HCT116 (cell line): ENCODE measurements around the gene HEMK1. TPM values are rescaled to one million over a fixed set of nuclear protein-coding genes. Genes with fewer than 3 reads are reported as not detected.
A peak's percentile ranks its signal among the peaks of the same experiment; 100 is the strongest.

Experiments used
- ATAC-seq: fragments of 200-7000 bp; cut with Tn5 transposase; 2 replicates; pipeline ENCODE4 v1.9.1; 2020; ENCODE audit warnings: mild to moderate bottlenecking, moderate library complexity
- BruUV-seq: library from RNA; stranded (reverse); fragments of 400-500 nt; replicated peaks from 2 replicates; lab custom pipeline; 2021; lab: Mats Ljungman, UMichigan
- CTCF ChIA-PET: fragments of 300-600 bp; sonication (Branson Sonifier 250); formaldehyde crosslinking; loops from one replicate; lab custom pipeline; 2021; ENCODE audit warnings: antibody characterized with exemption; lab: Charles Lee
- POLR2A ChIA-PET: fragments of 300-600, 350-600 bp; sonication (Branson Sonifier 250); formaldehyde crosslinking; loops from one replicate; lab custom pipeline; 2021; ENCODE audit warnings: antibody characterized with exemption; lab: Charles Lee
- RAD21 ChIA-PET, 2 experiments: fragments of 300-600 bp; sonication (Branson Sonifier 250); formaldehyde crosslinking; loops; one replicate each; lab custom pipeline; 2023; ENCODE audit warnings: low total read pairs in 2 of 2; ENCODE audit not compliant: uncharacterized antibody in 2 of 2, unreplicated experiment in 2 of 2, low non-redundant PET in 1 of 2; lab: Charles Lee
- DNase-seq: peaks from one replicate; pipeline ENCODE4 v3.0.0-alpha.2; 2010; ENCODE audit warnings: low read depth, low spot score
- H2AFZ ChIP-seq: fragments of 200-600 bp; shearing (Covaris generic), sonication (generic); 2 replicates; pipeline ENCODE4 v1.6.1; 2017; ENCODE audit warnings: low read depth, mixed run types, mixed read lengths, antibody characterized with exemption, low read length; ENCODE audit not compliant: poor library complexity, severe bottlenecking
- H3K27ac ChIP-seq: 2 replicates; pipeline ENCODE4 v1.5.1; 2012; ENCODE audit warnings: low read depth, low read length
- H3K27me3 ChIP-seq: fragments of 200-600 bp; sonication (generic); 2 replicates; pipeline ENCODE4 v1.6.1; 2016; ENCODE audit warnings: mixed run types, low read length, mixed read lengths; ENCODE audit not compliant: insufficient read depth
- H3K36me3 ChIP-seq, 2 experiments: fragments of 200-500 bp in 1 of 2; fragments of 200-600 bp in 1 of 2; sonication (Bioruptor generic) in 1 of 2; sonication (generic) in 1 of 2; 2 replicates each; pipeline versions ENCODE4 v1.5.1 to v1.6.1; 2014 to 2016; ENCODE audit warnings: low read length in 2 of 2, inconsistent platforms in 1 of 2, mixed read lengths in 1 of 2, mixed run types in 1 of 2; ENCODE audit not compliant: insufficient read depth in 2 of 2, control insufficient read depth in 1 of 2
- H3K4me1 ChIP-seq, 2 experiments: fragments of 200-600 bp in 1 of 2; sonication (generic) in 1 of 2; 2 replicates each; pipeline versions ENCODE4 v1.5.1 to v1.6.1; 2012 to 2017; ENCODE audit warnings: low read length in 2 of 2, inconsistent platforms in 1 of 2, mild to moderate bottlenecking in 1 of 2, mixed read lengths in 1 of 2, mixed run types in 1 of 2, moderate library complexity in 1 of 2; ENCODE audit not compliant: insufficient read depth in 2 of 2, control insufficient read depth in 1 of 2
- H3K4me2 ChIP-seq: fragments of 200-600 bp; sonication (generic); 2 replicates; pipeline ENCODE4 v1.6.1; 2017; ENCODE audit warnings: mixed run types, low read length, mixed read lengths
- H3K4me3 ChIP-seq, 2 experiments: fragments of 200-600 bp in 1 of 2; sonication (generic) in 1 of 2; replicated peaks in 1 of 2; 2 replicates each; pipeline ENCODE4 v1.5.1; 2011 to 2016; ENCODE audit warnings: low read length in 2 of 2, control low read depth in 1 of 2, low read depth in 1 of 2, mild to moderate bottlenecking in 1 of 2, mixed read lengths in 1 of 2, mixed run types in 1 of 2
- H3K79me2 ChIP-seq: fragments of 200-600 bp; sonication (generic); 2 replicates; pipeline ENCODE4 v1.6.1; 2017; ENCODE audit warnings: mild to moderate bottlenecking, mixed run types, low read length, moderate library complexity, mixed read lengths; ENCODE audit not compliant: insufficient read depth
- H3K9ac ChIP-seq: fragments of 200-600 bp; sonication (generic); 2 replicates; pipeline ENCODE4 v1.6.1; 2016; ENCODE audit warnings: low read length, mixed read lengths
- H3K9me2 ChIP-seq: fragments of 200-600 bp; sonication (generic), shearing (Covaris generic); 2 replicates; pipeline ENCODE4 v1.6.1; 2017; ENCODE audit warnings: mixed run types, mild to moderate bottlenecking, moderate library complexity; ENCODE audit not compliant: insufficient read depth
- H3K9me3 ChIP-seq, 2 experiments: fragments of 200-500 bp in 1 of 2; fragments of 200-600 bp in 1 of 2; sonication (Bioruptor generic) in 1 of 2; sonication (generic) in 1 of 2; 2 replicates each; pipeline ENCODE4 v1.6.1; 2014 to 2017; ENCODE audit warnings: low read length in 2 of 2, mixed read lengths in 2 of 2, inconsistent platforms in 1 of 2, low read depth in 1 of 2, mild to moderate bottlenecking in 1 of 2, mixed run types in 1 of 2, moderate library complexity in 1 of 2; ENCODE audit not compliant: control insufficient read depth in 1 of 2, insufficient read depth in 1 of 2
- H4K20me1 ChIP-seq: fragments of 200-600 bp; sonication (generic), shearing (Covaris generic); 2 replicates; pipeline ENCODE4 v1.6.1; 2017; ENCODE audit warnings: mixed run types, mild to moderate bottlenecking, moderate library complexity; ENCODE audit not compliant: insufficient read depth
- JUND ChIP-seq: IDR thresholded peaks from 2 replicates; pipeline ENCODE4 v1.6.1; 2012
- MAX ChIP-seq: IDR thresholded peaks from 2 replicates; pipeline ENCODE4 v1.6.1; 2012
- POLR2A ChIP-seq: IDR thresholded peaks from 2 replicates; pipeline ENCODE4 v1.7.0; 2011; ENCODE audit warnings: borderline replicate concordance; ENCODE audit not compliant: insufficient read depth, insufficient read length; ENCODE audit errors: extremely low read depth
- SIN3A ChIP-seq: IDR thresholded peaks from 2 replicates; pipeline ENCODE4 v1.6.1; 2012; ENCODE audit warnings: low read depth
- ZNF274 ChIP-seq: fragments of 200-500 bp; sonication (Bioruptor generic); IDR thresholded peaks from 2 replicates; pipeline ENCODE4 v1.6.1; 2014; ENCODE audit warnings: mild to moderate bottlenecking, low read depth, low read length, inconsistent platforms
- intact Hi-C: fragments of 100-400 bp; cut with micrococcal nuclease; formaldehyde crosslinking; loops from 2 replicates; pipeline ENCODE4 v1.10.0; 2022
- total RNA-seq: library from RNA; stranded (reverse); gene quantifications from one replicate; pipeline ENCODE4 v1.2.1, GENCODE V29; 2021; ENCODE audit not compliant: unreplicated experiment
- TF ChIP-seq, protein P1 (sequence below), 3 experiments: fragments of 200-600 bp in 1 of 3; sonication (generic) in 1 of 3; IDR thresholded peaks in 2 of 3; conservative IDR thresholded peaks in 1 of 3; 2 replicates each; pipeline ENCODE4 v1.5.1; 2012 to 2017; ENCODE audit warnings: low read depth in 2 of 3, low read length in 2 of 3, antibody characterized with exemption in 1 of 3, borderline replicate concordance in 1 of 3, control low read depth in 1 of 3, mild to moderate bottlenecking in 1 of 3, mixed read lengths in 1 of 3, mixed run types in 1 of 3, moderate library complexity in 1 of 3; ENCODE audit not compliant: insufficient read depth in 1 of 3
- TF ChIP-seq, protein P2 (sequence below): IDR thresholded peaks from 2 replicates; pipeline ENCODE4 v1.6.1; 2011; ENCODE audit warnings: mild to moderate bottlenecking, low read length, moderate library complexity; ENCODE audit not compliant: insufficient replicate concordance; ENCODE audit errors: extremely low read depth

Gene HEMK1
- total RNA-seq, 1 experiment from 2014 or later: 20.5 TPM

GRCh38 chr3:50630877-50631276 is 61.6 kb downstream of the HEMK1 start:
- intact Hi-C loops: no loop called here
- H4K20me1 ChIP-seq: no peaks in the 10 kb centered on the region; the same call in 1 of the 2 replicates
- ChIA-PET RAD21 (no interaction called here), POLR2A (no interaction called here), CTCF (no interaction called here)
- ATAC-seq (no peak), DNase-seq (no peak)
- peak overlapping the region; percentile 18 for H3K4me2 ChIP-seq
- H2AFZ ChIP-seq: no peak overlapping the region
- no TSS peak for BruUV-seq
- no peaks in the 10 kb centered on the region for H3K27me3 ChIP-seq
- no peaks in the 10 kb centered on the region for H3K9me3 ChIP-seq
- no peak overlapping the region for H3K9ac ChIP-seq
- no peak overlapping the region for H3K27ac ChIP-seq
- no peak overlapping the region for H3K4me3 ChIP-seq
- H3K4me1 ChIP-seq: peaks cover 40 to 71% of the 10 kb centered on the region in 2 experiments
- H3K36me3 ChIP-seq: peaks cover 0 to 3% of the 10 kb centered on the region in 2 experiments; a peak in 1 of 4 replicates
- H3K79me2 ChIP-seq: peaks cover 87% of the 10 kb centered on the region
- no peak for TF ChIP-seq SIN3A
- TF ChIP-seq, protein P1, sequence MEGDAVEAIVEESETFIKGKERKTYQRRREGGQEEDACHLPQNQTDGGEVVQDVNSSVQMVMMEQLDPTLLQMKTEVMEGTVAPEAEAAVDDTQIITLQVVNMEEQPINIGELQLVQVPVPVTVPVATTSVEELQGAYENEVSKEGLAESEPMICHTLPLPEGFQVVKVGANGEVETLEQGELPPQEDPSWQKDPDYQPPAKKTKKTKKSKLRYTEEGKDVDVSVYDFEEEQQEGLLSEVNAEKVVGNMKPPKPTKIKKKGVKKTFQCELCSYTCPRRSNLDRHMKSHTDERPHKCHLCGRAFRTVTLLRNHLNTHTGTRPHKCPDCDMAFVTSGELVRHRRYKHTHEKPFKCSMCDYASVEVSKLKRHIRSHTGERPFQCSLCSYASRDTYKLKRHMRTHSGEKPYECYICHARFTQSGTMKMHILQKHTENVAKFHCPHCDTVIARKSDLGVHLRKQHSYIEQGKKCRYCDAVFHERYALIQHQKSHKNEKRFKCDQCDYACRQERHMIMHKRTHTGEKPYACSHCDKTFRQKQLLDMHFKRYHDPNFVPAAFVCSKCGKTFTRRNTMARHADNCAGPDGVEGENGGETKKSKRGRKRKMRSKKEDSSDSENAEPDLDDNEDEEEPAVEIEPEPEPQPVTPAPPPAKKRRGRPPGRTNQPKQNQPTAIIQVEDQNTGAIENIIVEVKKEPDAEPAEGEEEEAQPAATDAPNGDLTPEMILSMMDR (IDR thresholded peaks at IDR 0.05 in 2 of 3, conservative IDR thresholded peaks at IDR 0.05 in 1 of 3; ENCODE audit: borderline replicate concordance in 1 of 3, insufficient read depth in 1 of 3, low read depth in 2 of 3, low read length in 2 of 3): 0 out of 6 replicates have a peak, but pooled peaks of 1 of the 3 experiments have one; percentile 12
- TF ChIP-seq MAX: no peak
- TF ChIP-seq JUND: no peak
- H3K9me2 ChIP-seq: no peaks in the 10 kb centered on the region

- Histone ChIP-seq H3K4me1 (peaks cover 24 to 71% of the 10 kb centered on the region in 2 experiments), H3K79me2 (peaks cover 92% of the 10 kb centered on the region), H2AFZ (no peak overlapping the region), H3K36me3 (peaks cover 0 to 3% of the 10 kb centered on the region in 2 experiments; a peak in 1 of 4 replicates), H3K9me3 (no peaks in the 10 kb centered on the region), H3K27ac (no peak overlapping the region), H3K4me3 (no peak overlapping the region), H3K9me2 (no peaks in the 10 kb centered on the region), H3K9ac (no peak overlapping the region), H3K4me2 (no peak overlapping the region), H3K27me3 (no peaks in the 10 kb centered on the region), H4K20me1 (no peaks in the 10 kb centered on the region; the same call in 1 of the 2 replicates)
- DNase-seq (no peak), ATAC-seq (no peak)
- intact Hi-C loops: no loop called here
- ChIA-PET RAD21 (no interaction called here), POLR2A (interaction anchor here (0.9 kb wide), 1 partner anchor 16 kb away, joined by 3 read pairs; the partner anchor contains the start of gene MAPKAPK3), CTCF (no interaction called here)
- TF ChIP-seq, protein P1 (IDR thresholded peaks at IDR 0.05 in 2 of 3, conservative IDR thresholded peaks at IDR 0.05 in 1 of 3; ENCODE audit: borderline replicate concordance in 1 of 3, insufficient read depth in 1 of 3, low read depth in 2 of 3, low read length in 2 of 3): no peak
- TF ChIP-seq, protein P2, sequence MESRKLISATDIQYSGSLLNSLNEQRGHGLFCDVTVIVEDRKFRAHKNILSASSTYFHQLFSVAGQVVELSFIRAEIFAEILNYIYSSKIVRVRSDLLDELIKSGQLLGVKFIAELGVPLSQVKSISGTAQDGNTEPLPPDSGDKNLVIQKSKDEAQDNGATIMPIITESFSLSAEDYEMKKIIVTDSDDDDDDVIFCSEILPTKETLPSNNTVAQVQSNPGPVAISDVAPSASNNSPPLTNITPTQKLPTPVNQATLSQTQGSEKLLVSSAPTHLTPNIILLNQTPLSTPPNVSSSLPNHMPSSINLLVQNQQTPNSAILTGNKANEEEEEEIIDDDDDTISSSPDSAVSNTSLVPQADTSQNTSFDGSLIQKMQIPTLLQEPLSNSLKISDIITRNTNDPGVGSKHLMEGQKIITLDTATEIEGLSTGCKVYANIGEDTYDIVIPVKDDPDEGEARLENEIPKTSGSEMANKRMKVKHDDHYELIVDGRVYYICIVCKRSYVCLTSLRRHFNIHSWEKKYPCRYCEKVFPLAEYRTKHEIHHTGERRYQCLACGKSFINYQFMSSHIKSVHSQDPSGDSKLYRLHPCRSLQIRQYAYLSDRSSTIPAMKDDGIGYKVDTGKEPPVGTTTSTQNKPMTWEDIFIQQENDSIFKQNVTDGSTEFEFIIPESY: no peak
- no peak for TF ChIP-seq POLR2A
- no peak for TF ChIP-seq SIN3A
- no peak for TF ChIP-seq ZNF274
- no TSS peak for BruUV-seq
Measured at GRCh38 chr3:50632450-50632849, 63.1 kb downstream of the HEMK1 start.
